Adipose tissue (tissue), 3 donors: ENCODE data around the gene CCDC87. TPM values are rescaled to one million over a fixed set of nuclear protein-coding genes. Genes with fewer than 3 reads are reported as not detected.
"Not testable (repeated sequence)": the region's sequence is repeated elsewhere in the genome, so short reads cannot be mapped to it uniquely, and the experiment has no call there.

Experiments
- H3K27ac ChIP-seq: one replicate; pipeline ENCODE4 v1.5.1; 2013; ENCODE audit warnings: low read depth, low read length
- WGBS, 3 donors: extraction: QIAGEN DNeasy Blood & Tissue Kit; methylation state at CpG; one replicate each; pipeline ENCODE4 v1.1.7; 2013; 5-methylcytosine and 5-hydroxymethylcytosine counted together
- polyA plus RNA-seq, 3 donors: library from polyadenylated mRNA; stranded (reverse); fragments of 200-250 nt; gene quantifications; one replicate each; pipeline ENCODE4 v1.2.3, GENCODE V29; 2013
- donor health status: healthy with polysubstance abuse.
- donor health status: Bipolar disorder and iron deficiency.
- donor health status: healthy.

The CCDC87 gene
- polyA plus RNA-seq, 3 donors = 0.04 to 0.17 TPM; not detected in 1

DNA sequence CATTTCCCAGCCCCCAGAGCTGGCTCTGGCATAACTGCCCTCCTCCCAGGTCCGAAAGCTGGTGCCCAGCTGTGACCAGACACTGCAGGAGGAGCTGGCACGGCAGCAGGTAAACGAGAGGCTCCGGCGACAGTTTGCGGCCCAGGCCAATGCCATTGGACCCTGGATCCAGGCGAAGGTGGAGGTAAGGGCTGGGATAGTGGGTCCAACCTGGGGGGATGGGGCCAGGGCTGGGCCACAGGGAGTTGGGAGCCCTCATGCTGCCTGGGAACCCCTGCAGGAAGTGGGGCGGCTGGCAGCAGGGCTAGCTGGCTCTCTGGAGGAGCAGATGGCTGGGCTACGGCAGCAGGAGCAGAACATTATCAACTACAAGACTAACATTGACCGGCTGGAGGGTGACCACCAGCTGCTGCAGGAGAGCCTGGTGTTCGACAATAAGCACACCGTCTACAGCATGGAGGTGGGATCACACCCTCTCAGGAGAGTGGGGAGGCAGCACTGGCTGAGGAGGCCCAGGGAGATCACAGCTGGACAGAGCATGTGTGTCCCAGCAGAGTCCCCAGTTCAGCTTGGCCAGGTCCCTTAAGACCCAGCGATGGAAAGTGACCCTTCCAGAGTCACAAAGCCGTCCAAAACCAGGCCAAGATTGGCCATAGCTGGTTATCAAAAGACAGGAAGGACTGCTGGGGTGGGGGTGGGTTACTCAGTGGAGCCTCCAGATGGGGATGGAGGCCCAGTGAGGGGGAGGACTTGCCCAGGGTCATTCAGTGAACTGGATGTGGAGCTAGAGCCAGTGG, 31.5 kb downstream of the CCDC87 start:
- WGBS, 3 donors = 77 to 84% (median 83%) methylated on average over 14 of the region's 14 CpGs
- H3K27ac ChIP-seq = no peak overlapping the region

DNA sequence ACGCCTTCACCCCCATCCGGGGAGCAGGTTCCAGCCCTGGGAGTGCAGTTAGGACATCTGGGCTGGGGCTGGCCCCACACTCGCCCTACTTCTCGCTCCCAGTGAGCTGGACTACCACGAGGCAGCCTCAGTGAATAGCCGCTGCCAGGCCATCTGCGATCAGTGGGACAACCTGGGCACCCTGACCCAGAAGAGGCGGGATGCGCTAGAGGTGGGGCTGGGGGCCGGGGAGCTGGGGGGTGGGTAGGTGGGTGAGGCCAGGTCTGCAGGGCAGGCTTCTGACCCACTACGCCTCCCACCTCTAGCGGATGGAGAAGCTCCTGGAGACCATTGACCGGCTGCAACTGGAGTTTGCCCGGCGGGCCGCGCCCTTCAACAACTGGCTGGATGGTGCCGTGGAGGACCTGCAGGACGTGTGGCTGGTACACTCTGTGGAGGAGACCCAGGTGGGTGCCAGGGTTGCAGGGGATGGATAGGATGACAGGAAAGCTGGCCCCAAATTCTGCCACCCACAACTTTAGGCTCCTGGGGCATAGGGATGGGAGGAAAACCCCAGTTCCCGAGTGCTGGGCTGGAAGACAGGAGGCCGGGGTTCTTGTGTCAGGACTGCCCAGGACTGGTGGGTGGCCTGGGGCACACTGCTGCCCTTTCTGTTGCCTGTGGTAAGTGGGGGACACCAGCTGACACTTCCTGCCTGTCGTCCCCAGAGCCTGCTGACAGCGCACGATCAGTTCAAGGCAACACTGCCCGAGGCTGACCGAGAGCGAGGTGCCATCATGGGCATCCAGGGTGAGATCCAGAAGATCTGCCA, 32.8 kb downstream of the CCDC87 start:
- no peak overlapping the region for H3K27ac ChIP-seq
- 70 to 83% (median 79%) methylated on average over 26 to 27 of the region's 27 CpGs for WGBS, 3 donors

DNA sequence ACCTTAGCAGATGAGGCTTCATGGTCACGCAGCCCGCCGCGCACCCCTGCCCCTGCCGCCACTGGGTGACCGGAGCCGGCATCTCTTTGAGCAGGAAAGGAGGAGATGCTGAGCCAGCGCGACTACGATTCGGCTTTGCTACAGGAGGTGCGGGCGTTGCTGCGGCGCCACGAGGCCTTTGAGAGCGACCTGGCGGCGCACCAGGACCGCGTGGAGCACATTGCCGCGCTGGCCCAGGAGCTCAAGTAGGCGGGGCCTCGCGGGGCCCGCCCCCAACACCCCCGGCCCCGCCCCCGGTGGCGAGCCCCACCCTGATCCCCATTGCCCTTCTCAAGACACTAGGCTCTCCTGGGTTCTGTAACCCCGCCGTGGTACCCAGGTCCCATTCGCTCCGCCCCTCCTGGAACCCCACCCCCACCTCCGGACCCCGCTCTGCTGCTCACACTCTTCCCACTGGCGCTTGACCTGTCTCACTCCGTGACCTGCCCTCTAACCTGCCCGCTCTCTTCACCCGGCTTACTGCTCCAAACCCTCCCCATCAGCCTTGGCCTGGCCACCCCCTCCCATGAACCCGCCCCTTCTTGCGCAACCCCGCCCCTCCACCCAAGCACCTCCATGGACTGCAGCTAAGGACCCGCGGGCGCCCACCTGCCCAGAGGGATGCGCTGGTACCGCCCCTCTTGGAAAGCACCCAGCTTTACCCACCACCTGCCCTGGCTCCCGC, 33.6 kb downstream of the CCDC87 start:
- no peak overlapping the region for H3K27ac ChIP-seq
- WGBS, 3 donors = 10 to 15% (median 13%) methylated on average over 41 to 50 of the region's 50 CpGs

- no peak overlapping the region for H3K27ac ChIP-seq
- WGBS, 3 donors = 85 to 95% (median 91%) methylated on average over 24 of the region's 24 CpGs
These were observed 35.0 kb downstream of the CCDC87 start for GRCh38 chr11:66557733-66558326.

GRCh38 chr11:66556086-66556485, 36.8 kb downstream of the CCDC87 start:
- no peak overlapping the region for H3K27ac ChIP-seq
- WGBS, 3 donors = 77 to 90% (median 83%) methylated on average over 7 of the region's 7 CpGs

DNA sequence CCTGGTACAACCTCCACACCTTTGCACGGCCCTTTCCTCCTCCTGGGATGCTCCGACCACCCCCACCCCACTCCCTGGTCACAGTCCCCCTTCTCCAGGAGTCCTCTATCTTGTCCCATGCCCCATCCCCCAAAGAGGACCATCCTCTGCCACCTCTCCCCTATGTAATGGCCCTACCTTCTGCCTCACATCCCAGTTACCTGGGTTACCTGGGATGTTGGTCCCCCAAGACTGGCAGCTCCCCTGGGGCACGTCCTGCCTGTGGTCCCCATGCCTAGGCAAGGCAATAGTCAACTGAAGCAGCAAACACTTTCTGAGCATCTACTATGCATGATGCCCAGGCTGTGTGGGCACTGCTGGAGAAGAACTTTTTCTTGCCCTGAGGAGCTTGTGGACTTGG, 37.4 kb downstream of the CCDC87 start:
- H3K27ac ChIP-seq = no peak overlapping the region
- 54 to 80% (median 79%) methylated on average over 3 of the region's 3 CpGs for WGBS, 3 donors

- H3K27ac ChIP-seq = no peak overlapping the region
- 73 to 80% (median 74%) methylated on average over 5 of the region's 5 CpGs for WGBS, 3 donors
These were observed 38.3 kb downstream of the CCDC87 start for GRCh38 chr11:66554602-66555001.

GRCh38 chr11:66550887-66551286, 42.0 kb downstream of the CCDC87 start:
- H3K27ac ChIP-seq = no peak overlapping the region
- 74 to 93% (median 83%) methylated on average over 4 of the region's 4 CpGs for WGBS, 3 donors

- H3K27ac ChIP-seq = no peak overlapping the region
- WGBS, 3 donors = 89 to 97% (median 94%) methylated on average over 1 to 3 of the region's 3 CpGs
These were observed 43.2 kb downstream of the CCDC87 start for GRCh38 chr11:66549696-66550095.

GRCh38 chr11:66548774-66549630, 43.9 kb downstream of the CCDC87 start:
- H3K27ac ChIP-seq = no peak overlapping the region
- WGBS, 3 donors = 53 to 64% (median 54%) methylated on average over 16 of the region's 16 CpGs

- WGBS, 3 donors = 40 to 59% (median 51%) methylated on average over 11 of the region's 11 CpGs
- H3K27ac ChIP-seq = no peak overlapping the region
These were observed 44.8 kb downstream of the CCDC87 start for GRCh38 chr11:66548041-66548440.

- 32 to 57% (median 49%) methylated on average over 5 of the region's 5 CpGs for WGBS, 3 donors
These were observed 45.2 kb downstream of the CCDC87 start for GRCh38 chr11:66547662-66548009.

DNA sequence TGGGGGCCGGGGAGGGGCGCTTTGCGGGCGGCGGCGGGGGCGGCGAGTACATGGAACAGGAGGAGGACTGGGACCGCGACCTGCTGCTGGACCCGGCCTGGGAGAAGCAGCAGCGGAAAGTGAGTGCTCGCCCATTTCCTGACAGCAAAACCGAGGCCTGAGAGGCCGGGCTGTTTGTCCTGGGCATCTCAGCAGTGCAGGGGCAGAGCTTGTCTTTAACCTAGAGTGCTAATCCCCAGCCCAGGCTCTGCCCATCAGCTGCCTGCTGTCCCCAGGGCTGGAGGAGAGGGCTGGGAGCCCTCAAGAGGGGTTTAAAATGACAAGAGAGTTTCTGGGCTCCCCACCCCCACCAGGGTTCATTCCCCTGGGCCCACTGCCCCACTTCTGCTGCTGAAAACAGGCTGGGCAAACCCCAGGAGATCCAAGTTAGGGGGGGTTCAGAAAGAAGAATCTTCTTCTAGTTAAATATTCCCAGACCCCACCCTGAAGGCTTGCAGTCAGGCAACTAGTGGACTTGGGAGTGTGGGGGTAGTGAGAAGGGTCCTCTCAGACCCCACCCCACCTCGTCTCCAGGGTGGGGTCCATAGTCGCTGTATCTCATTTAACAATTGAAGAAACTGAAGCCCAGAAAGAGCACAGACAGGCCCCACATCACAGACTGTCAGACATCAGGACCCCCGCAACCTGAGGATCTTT, 45.7 kb downstream of the CCDC87 start:
- H3K27ac ChIP-seq = no peak overlapping the region
- 36 to 43% (median 38%) methylated on average over 18 of the region's 18 CpGs for WGBS, 3 donors

More at GRCh38 chr11:66547662-66548009, 45.2 kb downstream of the CCDC87 start:
- no peak overlapping the region for H3K27ac ChIP-seq

DNA sequence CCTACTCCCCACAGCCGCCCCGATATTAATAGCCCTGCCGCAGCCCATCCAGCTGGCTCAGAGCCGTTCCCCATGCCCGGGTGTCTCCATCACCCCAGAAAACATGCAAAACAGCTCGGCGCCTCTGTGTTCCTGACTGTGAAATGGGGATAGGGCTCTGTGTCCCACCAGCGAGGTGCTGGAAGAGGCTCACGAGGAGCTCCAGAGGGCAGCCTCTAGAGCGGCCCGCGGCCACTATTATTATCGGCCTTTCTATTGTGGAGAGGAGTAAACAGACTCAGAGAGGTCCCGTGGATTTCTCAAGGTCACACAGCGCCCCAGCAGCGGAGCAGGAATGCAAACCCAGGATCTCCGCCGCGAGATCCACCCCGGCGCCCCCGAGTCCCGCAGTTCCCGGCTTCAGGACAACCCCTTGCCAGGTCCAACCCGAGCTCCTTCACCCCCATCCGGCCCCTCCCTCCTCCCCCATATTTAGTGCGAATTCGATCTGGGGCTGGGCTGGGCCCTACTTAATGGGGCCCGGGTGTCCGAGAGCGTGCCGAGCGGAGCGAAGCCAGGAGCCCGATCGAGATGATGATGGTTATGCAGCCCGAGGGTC, 46.4 kb downstream of the CCDC87 start, which contains the start of gene ACTN3:
Gene ACTN3 (plus strand): TSS at position 536 of the 598 bp plus-strand sequence. CDS start 35 bp downstream, at position 571.
- WGBS, 3 donors = 3 to 7% (median 5%) methylated on average over 36 to 37 of the region's 37 CpGs
- H3K27ac ChIP-seq = no peak within 1 kb of the TSS

- H3K27ac ChIP-seq = no peak within 1 kb of the TSS
These were observed 47.0 kb downstream of the CCDC87 start, which contains the start of gene ZDHHC24 for GRCh38 chr11:66545701-66546367. Gene ZDHHC24, minus strand, starts transcription at chr11:66546048. Its CDS starts 45 bp downstream, at chr11:66546003.

GRCh38 chr11:66544952-66545351, 47.9 kb downstream of the CCDC87 start:
- not testable (repeated sequence) for H3K27ac ChIP-seq
- WGBS, 3 donors = 65 to 74% (median 70%) methylated on average over 14 of the region's 14 CpGs

More at GRCh38 chr11:66545701-66546367, 47.0 kb downstream of the CCDC87 start, which contains the start of gene ZDHHC24:
- WGBS, 3 donors = 0% methylated on average over 62 to 71 of the region's 71 CpGs
